ENCODE results near the gene HDAC9.

The HDAC9 gene

DNA sequence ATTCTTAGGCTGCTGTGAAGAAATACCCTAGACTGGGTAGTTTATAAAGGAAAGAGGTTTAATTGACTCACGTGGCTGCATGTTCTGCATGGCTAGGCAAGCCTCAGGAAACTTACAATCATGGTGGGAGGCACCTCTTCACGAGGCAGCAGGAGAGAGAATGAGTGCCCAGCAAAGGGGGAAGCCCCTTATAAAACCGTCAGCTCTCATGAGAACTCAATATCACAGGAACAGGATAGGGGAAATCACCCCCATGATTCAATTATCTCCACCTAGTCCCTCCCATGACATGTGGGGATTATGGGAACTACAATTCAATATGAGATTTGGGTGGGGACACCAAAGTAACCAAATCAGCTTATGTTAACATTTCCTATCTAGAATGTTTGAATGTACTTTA, 362.7 kb downstream of the HDAC9 start:
- DNase-seq = no peak

DNA sequence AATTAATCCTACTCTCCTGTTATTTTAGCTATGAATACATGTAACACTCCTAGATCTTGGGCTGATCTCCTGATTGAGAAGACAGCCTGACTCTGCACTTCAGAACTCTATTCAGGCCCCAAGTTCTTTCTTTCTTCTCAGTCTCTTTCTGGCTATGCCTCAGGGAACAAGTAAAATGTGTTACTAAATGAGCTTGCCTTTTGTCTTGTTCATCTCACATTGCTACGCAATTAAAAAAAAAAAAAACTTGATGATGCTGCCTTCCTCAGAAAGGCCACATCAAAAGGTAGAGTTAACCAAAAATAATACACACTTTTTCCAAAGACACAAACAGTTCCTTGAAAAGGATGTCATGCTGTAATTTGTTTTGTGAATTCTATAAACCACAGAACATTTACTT, 363.8 kb downstream of the HDAC9 start:
- DNase-seq = no peak

GRCh38 chr7:18860221-18860620, 364.7 kb downstream of the HDAC9 start:
- DNase-seq = no peak

- DNase-seq = no peak
These were observed 366.1 kb downstream of the HDAC9 start for GRCh38 chr7:18861514-18862118.

GRCh38 chr7:18864967-18865366, 369.4 kb downstream of the HDAC9 start:
- DNase-seq = no peak

GRCh38 chr7:18866359-18867036, 370.9 kb downstream of the HDAC9 start:
- DNase-seq = no peak

DNA sequence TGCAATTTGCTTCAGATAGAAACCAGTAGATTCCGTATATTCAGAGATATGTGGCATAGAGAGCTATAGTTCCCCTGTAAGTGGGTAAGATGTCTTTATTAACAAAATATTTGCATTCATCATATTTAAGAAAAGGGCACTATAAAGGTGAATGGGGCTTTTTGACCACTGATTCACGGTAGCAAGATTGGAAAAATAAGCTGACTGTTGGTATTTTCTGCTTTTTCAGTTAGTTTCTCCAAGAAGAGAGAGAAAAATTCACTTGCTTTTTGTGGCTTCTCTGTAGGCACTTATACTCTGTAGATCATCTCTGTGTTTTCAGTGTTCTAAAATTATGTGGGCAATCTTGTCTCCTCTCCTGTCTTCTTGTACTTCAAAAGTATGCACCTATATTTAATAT, 376.8 kb downstream of the HDAC9 start:
- DNase-seq = no peak

DNA sequence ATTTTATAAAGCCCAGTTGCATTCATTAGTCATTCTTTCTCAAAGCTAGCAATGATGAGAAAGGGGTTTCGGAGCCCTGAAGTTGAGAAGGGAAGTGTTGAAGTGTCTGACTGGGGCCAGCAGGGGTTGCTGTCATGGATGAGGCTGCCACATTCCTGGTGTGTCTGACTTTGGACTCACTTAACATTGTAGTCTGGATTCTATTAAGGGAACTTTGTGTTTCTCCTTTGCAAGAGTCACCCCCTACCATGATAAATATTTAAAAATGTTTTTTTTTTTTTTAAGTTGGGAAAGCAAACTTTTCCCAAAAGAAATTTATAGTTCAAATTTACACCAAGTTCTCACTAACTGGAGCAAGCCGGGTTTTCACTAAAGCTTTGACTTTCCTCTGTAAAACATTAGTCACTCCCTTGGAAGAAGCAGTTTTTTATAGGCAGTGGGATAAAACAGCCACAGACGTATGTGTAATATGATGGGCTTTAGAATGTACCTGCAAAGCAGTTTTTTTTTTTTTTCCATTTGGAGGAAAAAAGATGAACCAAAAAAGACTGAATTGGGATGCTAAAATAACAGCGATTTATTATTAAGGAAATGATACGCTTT, 378.3 kb downstream of the HDAC9 start:
- no peak for DNase-seq

DNA sequence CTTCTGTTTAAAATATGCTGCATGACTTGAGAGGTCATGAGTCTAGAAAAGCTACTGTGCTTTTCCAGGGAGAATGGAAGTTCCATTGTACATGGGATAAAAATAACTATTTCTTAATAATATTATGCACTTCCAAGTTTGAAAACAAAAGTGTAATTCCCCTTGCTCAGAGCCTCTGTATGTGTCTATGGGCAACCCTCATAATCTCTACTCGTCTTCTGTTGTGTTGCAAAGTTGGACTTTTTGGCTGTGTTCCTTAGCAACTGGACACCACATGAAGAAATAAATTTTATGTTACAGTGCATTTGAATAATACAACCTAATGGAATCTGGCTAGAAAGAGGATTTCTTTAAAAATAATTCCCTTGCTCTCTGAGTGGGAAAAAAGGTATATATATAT, 379.3 kb downstream of the HDAC9 start:
- no peak for DNase-seq

GRCh38 chr7:18877874-18878273, 382.3 kb downstream of the HDAC9 start:
- DNase-seq = no peak

GRCh38 chr7:18886832-18887231, 391.3 kb downstream of the HDAC9 start:
- no peak for DNase-seq

DNA sequence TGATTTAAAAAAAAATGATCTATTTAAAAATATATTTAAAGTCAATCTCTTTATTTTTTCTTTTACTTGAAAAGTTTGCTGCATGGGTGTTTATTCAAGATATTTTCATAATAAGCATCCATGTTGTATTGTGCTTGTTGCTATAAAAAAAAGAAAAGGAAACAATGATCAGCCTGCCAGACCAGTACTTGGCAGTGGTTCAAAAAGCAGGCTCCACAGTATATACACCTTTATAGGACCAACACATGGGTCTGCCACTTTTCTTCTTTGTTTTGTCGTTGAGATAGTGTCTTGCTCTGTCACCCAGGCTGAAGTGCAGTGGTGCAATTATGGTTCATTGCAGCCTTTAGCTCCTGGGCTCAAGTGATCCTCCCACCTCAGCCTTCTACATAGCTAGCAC, 393.9 kb downstream of the HDAC9 start:
- DNase-seq = no peak

- DNase-seq = no peak
These were observed 394.6 kb downstream of the HDAC9 start for GRCh38 chr7:18890134-18890533.

- no peak for DNase-seq
These were observed 395.5 kb downstream of the HDAC9 start for GRCh38 chr7:18890885-18891621.

DNA sequence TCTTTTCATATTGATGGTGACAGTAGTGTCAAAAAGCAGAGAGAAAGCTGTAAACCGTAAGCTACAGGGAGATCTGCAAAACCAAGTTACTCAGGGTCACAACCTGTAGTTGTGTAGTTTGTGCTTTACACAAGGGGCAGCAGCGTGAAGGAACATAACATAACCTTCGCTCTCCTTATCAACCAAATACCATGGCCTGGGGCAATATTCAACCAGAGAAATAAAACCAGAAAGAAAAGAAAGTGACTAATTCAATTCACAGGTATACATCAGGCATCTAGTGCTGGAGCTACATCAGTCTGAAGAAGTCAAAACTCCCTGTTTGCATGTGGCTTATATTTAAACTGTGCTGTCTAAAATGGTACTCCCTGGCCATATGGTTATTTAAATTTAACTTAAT, 397.6 kb downstream of the HDAC9 start:
- no peak for DNase-seq

DNA sequence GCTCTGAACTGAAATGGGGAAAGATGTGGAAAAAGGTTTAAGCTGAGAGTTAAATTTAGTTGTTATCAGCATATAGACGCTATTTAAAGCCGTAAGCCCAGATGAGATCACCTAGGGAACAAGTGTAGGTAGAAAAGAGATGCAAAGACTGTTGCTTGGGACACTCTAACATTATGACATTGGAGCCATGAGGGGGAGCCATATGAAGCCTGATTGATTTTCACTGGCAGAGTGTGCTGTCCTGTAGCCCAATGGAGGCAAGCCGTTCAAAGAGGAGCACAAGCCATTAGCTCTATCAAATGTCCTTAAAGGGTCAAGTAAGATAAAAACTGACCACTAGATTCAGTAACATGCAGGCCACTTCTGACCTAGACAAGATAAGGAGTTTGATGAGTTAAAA, 398.6 kb downstream of the HDAC9 start:
- no peak for DNase-seq

GRCh38 chr7:18895456-18895855, 399.9 kb downstream of the HDAC9 start:
- no peak for DNase-seq

- no peak for DNase-seq
These were observed 400.9 kb downstream of the HDAC9 start for GRCh38 chr7:18896343-18896975.

- no peak for DNase-seq
These were observed 404.7 kb downstream of the HDAC9 start for GRCh38 chr7:18900236-18900635.

DNA sequence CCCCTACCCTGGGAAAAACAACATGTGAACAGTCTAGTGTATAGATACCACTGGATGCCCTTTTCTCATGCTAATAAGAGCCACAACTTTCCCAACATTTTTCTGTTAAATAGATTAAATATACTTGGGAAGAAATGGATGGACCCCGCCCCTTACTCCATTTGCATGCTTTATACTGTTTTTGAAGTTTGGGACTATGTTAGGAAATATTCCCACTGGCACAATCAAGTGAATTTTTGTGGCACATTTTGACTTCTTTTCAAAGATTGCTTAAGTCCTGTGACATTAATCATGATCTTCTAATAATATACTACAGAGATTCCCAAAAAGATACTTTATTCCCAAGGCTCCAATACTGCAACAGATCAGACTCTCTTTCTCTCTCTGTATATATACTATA, 405.3 kb downstream of the HDAC9 start:
- DNase-seq = no peak

GRCh38 chr7:18901351-18901750, 405.8 kb downstream of the HDAC9 start:
- DNase-seq = no peak

GRCh38 chr7:18901982-18902421, 406.5 kb downstream of the HDAC9 start:
- no peak for DNase-seq

- no peak for DNase-seq
These were observed 407.3 kb downstream of the HDAC9 start for GRCh38 chr7:18902892-18903291.

Data from activated naive CD4-positive, alpha-beta T cell treated with Interleukin-2 at 50 U/mL for 16 hours (primary cell).